Nephron progenitor cell (in vitro differentiated cells): Measurements from ENCODE around the gene HINFP.
"Not testable (repeated sequence)": the region's sequence is repeated elsewhere in the genome, so short reads cannot be mapped to it uniquely, and the experiment has no call there.

ENCODE experiments used
- DNase-seq: peaks from one replicate; pipeline ENCODE4 v3.0.0; 2021
- H3K27ac Mint-ChIP-seq: 2 replicates; pipeline ENCODE4 v1.8.0; 2021; ENCODE audit warnings: mild to moderate bottlenecking, moderate library complexity, mixed read lengths
- H3K27me3 Mint-ChIP-seq: 2 replicates; pipeline ENCODE4 v1.8.0; 2021; ENCODE audit warnings: mild to moderate bottlenecking, low read depth, mixed read lengths; ENCODE audit not compliant: poor library complexity
- H3K36me3 Mint-ChIP-seq: 2 replicates; pipeline ENCODE4 v1.8.0; 2021; ENCODE audit warnings: low read depth, mixed read lengths
- H3K4me1 Mint-ChIP-seq: 2 replicates; pipeline ENCODE4 v1.8.0; 2021; ENCODE audit warnings: mixed read lengths
- H3K4me3 Mint-ChIP-seq: 2 replicates; pipeline ENCODE4 v1.8.0; 2021; ENCODE audit warnings: mild to moderate bottlenecking, moderate library complexity, mixed read lengths
- H3K9me3 Mint-ChIP-seq: 2 replicates; pipeline ENCODE4 v1.8.0; 2021; ENCODE audit warnings: mild to moderate bottlenecking, moderate library complexity, mixed read lengths
- CTCF ChIP-seq: fragments of 200-600 bp; sonication (generic); IDR thresholded peaks from 2 replicates; pipeline ENCODE4 v1.5.0; 2021; ENCODE audit warnings: antibody characterized with exemption

Gene HINFP

GRCh38 chr11:119180729-119181676 lies 59.6 kb downstream of the HINFP start:
- Mint-ChIP-seq H3K27ac (no peak overlapping the region), H3K4me3 (no peak overlapping the region), H3K9me3 (no peaks in the 10 kb centered on the region), H3K36me3 (peaks cover 22% of the 10 kb centered on the region), H3K4me1 (peaks cover 16% of the 10 kb centered on the region), H3K27me3 (peaks cover 5% of the 10 kb centered on the region)
- TF ChIP-seq CTCF = no peak
- no peak for DNase-seq

- peaks cover 5% of the 10 kb centered on the region for H3K27me3 Mint-ChIP-seq
- TF ChIP-seq CTCF = no peak
- H3K4me3 Mint-ChIP-seq = no peak overlapping the region
- H3K4me1 Mint-ChIP-seq = peaks cover 21% of the 10 kb centered on the region
- H3K36me3 Mint-ChIP-seq = peaks cover 22% of the 10 kb centered on the region
- no peak overlapping the region for H3K27ac Mint-ChIP-seq
- H3K9me3 Mint-ChIP-seq = no peaks in the 10 kb centered on the region
- no peak for DNase-seq
Observed at GRCh38 chr11:119181677-119182412, 60.5 kb downstream of the HINFP start.

GRCh38 chr11:119184399-119184798 lies 63.0 kb downstream of the HINFP start:
- peak overlapping the region; percentile 39 for H3K27ac Mint-ChIP-seq
- peaks cover 20% of the 10 kb centered on the region for H3K36me3 Mint-ChIP-seq
- DNase-seq, H3K4me3 Mint-ChIP-seq, H3K9me3 Mint-ChIP-seq: not testable (repeated sequence)
- H3K4me1 Mint-ChIP-seq = peaks cover 20% of the 10 kb centered on the region
- peaks cover 13% of the 10 kb centered on the region for H3K27me3 Mint-ChIP-seq
